Cerebellar cortex (tissue), 1 donor: Measurements from ENCODE around the gene NR2F1-AS1.
"Not testable (repeated sequence)": the region's sequence is repeated elsewhere in the genome, so short reads cannot be mapped to it uniquely, and the experiment has no call there.

Experiments used
- DNase-seq: peaks from one replicate; pipeline ENCODE4 v3.0.0-alpha.2; 2015; ENCODE audit warnings: low spot score

Gene NR2F1-AS1

GRCh38 chr5:93517828-93518227 lies 63.2 kb downstream of the NR2F1-AS1 start:
- no peak for DNase-seq

- no peak for DNase-seq
Observed at GRCh38 chr5:93513298-93513697, 67.7 kb downstream of the NR2F1-AS1 start.

- DNase-seq = no peak
Observed at GRCh38 chr5:93512799-93513198, 68.2 kb downstream of the NR2F1-AS1 start.

- DNase-seq = peak; percentile 15
Observed at GRCh38 chr5:93511445-93511844, 69.6 kb downstream of the NR2F1-AS1 start.

- DNase-seq = peak; percentile 25
Observed at GRCh38 chr5:93510626-93511380, 70.2 kb downstream of the NR2F1-AS1 start.

GRCh38 chr5:93505553-93505952 lies 75.5 kb downstream of the NR2F1-AS1 start:
- DNase-seq = not testable (repeated sequence)

- no peak for DNase-seq
Observed at GRCh38 chr5:93503598-93504067, 77.4 kb downstream of the NR2F1-AS1 start.

GRCh38 chr5:93497096-93497495 lies 83.9 kb downstream of the NR2F1-AS1 start:
- DNase-seq = no peak

GRCh38 chr5:93479982-93480509 lies 101.0 kb downstream of the NR2F1-AS1 start:
- no peak for DNase-seq

GRCh38 chr5:93477816-93478215 lies 103.2 kb downstream of the NR2F1-AS1 start:
- no peak for DNase-seq

- DNase-seq = no peak
Observed at GRCh38 chr5:93476251-93476742, 104.7 kb downstream of the NR2F1-AS1 start.

- no peak for DNase-seq
Observed at GRCh38 chr5:93462916-93463315, 118.1 kb downstream of the NR2F1-AS1 start.

- DNase-seq = no peak
Observed at GRCh38 chr5:93461756-93462155, 119.3 kb downstream of the NR2F1-AS1 start.

GRCh38 chr5:93460286-93460685 lies 120.7 kb downstream of the NR2F1-AS1 start:
- no peak for DNase-seq

- DNase-seq = not testable (repeated sequence)
Observed at GRCh38 chr5:93456796-93457195, 124.2 kb downstream of the NR2F1-AS1 start.

GRCh38 chr5:93454896-93455295 lies 126.1 kb downstream of the NR2F1-AS1 start:
- DNase-seq = no peak

GRCh38 chr5:93452255-93452654 lies 128.8 kb downstream of the NR2F1-AS1 start:
- DNase-seq = no peak

- DNase-seq = no peak
Observed at GRCh38 chr5:93438124-93438523, 142.9 kb downstream of the NR2F1-AS1 start.

- DNase-seq = no peak
Observed at GRCh38 chr5:93436083-93436482, 144.9 kb downstream of the NR2F1-AS1 start.

- no peak for DNase-seq
Observed at GRCh38 chr5:93433422-93433821, 147.6 kb downstream of the NR2F1-AS1 start.

- no peak for DNase-seq
Observed at GRCh38 chr5:93431250-93431649, 149.8 kb downstream of the NR2F1-AS1 start.

- DNase-seq = no peak
Observed at GRCh38 chr5:93430673-93431199, 150.3 kb downstream of the NR2F1-AS1 start.

GRCh38 chr5:93430118-93430517 lies 150.9 kb downstream of the NR2F1-AS1 start:
- DNase-seq = no peak
